OCI-LY7 (cell line): Measurements from ENCODE around the gene TMEM208. TPM values are rescaled to one million over a fixed set of nuclear protein-coding genes. Genes with fewer than 3 reads are reported as not detected.

Source experiments
- BruUV-seq: library from RNA; stranded (reverse); fragments of 400-500 nt; replicated peaks from 2 replicates; lab custom pipeline; 2021; lab: Mats Ljungman, UMichigan
- CTCF ChIA-PET: fragments of 300-600 bp; sonication (Branson Sonifier 250); formaldehyde crosslinking; loops from one replicate; lab custom pipeline; 2022; ENCODE audit warnings: antibody characterized with exemption; ENCODE audit not compliant: unreplicated experiment; lab: Charles Lee
- POLR2A ChIA-PET: fragments of 300-600 bp; sonication (Branson Sonifier 250); formaldehyde crosslinking; loops from one replicate; lab custom pipeline; 2022; ENCODE audit warnings: antibody characterized with exemption; lab: Charles Lee
- DNase-seq: peaks from one replicate; pipeline ENCODE4 v3.0.0-alpha.2; 2015; ENCODE audit warnings: low spot score
- H2AFZ ChIP-seq: fragments of 200-600 bp; sonication (generic), shearing (Covaris generic); 2 replicates; pipeline ENCODE4 v1.6.1; 2014; ENCODE audit warnings: mild to moderate bottlenecking, antibody characterized with exemption, low read length, moderate library complexity
- H3K27ac ChIP-seq: fragments of 200-600 bp; sonication (generic); 2 replicates; pipeline ENCODE4 v1.5.1; 2014; ENCODE audit warnings: mixed run types, low read depth, mild to moderate bottlenecking, moderate library complexity, low read length, inconsistent platforms; ENCODE audit not compliant: poor library complexity, severe bottlenecking
- H3K36me3 ChIP-seq: fragments of 200-600 bp; sonication (generic); 2 replicates; pipeline ENCODE4 v1.6.1; 2014; ENCODE audit warnings: mild to moderate bottlenecking, antibody characterized with exemption, low read length, moderate library complexity, mixed read lengths; ENCODE audit not compliant: insufficient read depth
- H3K4me1 ChIP-seq: fragments of 200-600 bp; sonication (generic); 2 replicates; pipeline ENCODE4 v1.5.1; 2014; ENCODE audit warnings: mild to moderate bottlenecking, low read length; ENCODE audit not compliant: insufficient read depth, poor library complexity, severe bottlenecking
- H3K4me2 ChIP-seq: fragments of 200-600 bp; sonication (generic); 2 replicates; pipeline ENCODE4 v1.6.1; 2014; ENCODE audit warnings: mild to moderate bottlenecking, low read length
- H3K4me3 ChIP-seq: fragments of 200-600 bp; sonication (generic); 2 replicates; pipeline ENCODE4 v1.5.1; 2014; ENCODE audit warnings: mild to moderate bottlenecking, low read depth, low read length; ENCODE audit not compliant: poor library complexity, severe bottlenecking
- H3K79me2 ChIP-seq: fragments of 200-600 bp; sonication (generic); 2 replicates; pipeline ENCODE4 v1.6.1; 2016; ENCODE audit warnings: low read depth, mild to moderate bottlenecking, low read length, moderate library complexity, mixed read lengths; ENCODE audit not compliant: insufficient read depth
- H3K9me2 ChIP-seq: fragments of 200-600 bp; sonication (generic); 2 replicates; pipeline ENCODE4 v1.6.1; 2016; ENCODE audit warnings: mild to moderate bottlenecking, low read length, mixed read lengths; ENCODE audit not compliant: insufficient read depth
- H3K9me3 ChIP-seq: fragments of 200-600 bp; sonication (generic); 2 replicates; pipeline ENCODE4 v1.6.1; 2014; ENCODE audit warnings: mild to moderate bottlenecking, mixed run types, low read length, mixed read lengths
- H4K20me1 ChIP-seq: fragments of 200-600 bp; sonication (generic); 2 replicates; pipeline ENCODE4 v1.6.1; 2014; ENCODE audit warnings: mild to moderate bottlenecking, antibody characterized with exemption, low read length, moderate library complexity, mixed read lengths; ENCODE audit not compliant: insufficient read depth
- CTCF ChIP-seq: fragments of 200-600 bp; sonication (generic); conservative IDR thresholded peaks from 2 replicates; pipeline ENCODE4 v1.5.1; 2014; ENCODE audit warnings: mild to moderate bottlenecking, antibody characterized with exemption, low read length, moderate library complexity, mixed read lengths
- EZH2phosphoT487 ChIP-seq: fragments of 200-600 bp; sonication (generic); IDR thresholded peaks from 2 replicates; pipeline ENCODE4 v1.6.1; 2018; ENCODE audit warnings: low read depth, borderline replicate concordance, mild to moderate bottlenecking, mixed run types, antibody characterized with exemption, low read length, moderate library complexity, mixed read lengths
- intact Hi-C: fragments of 100-400 bp; cut with micrococcal nuclease; formaldehyde crosslinking; loops from one replicate; pipeline ENCODE4 v1.10.0; 2022; ENCODE audit not compliant: unreplicated experiment
- total RNA-seq, 2 experiments: library from RNA; depleted of rRNA in 1 of 2; stranded (reverse); fragments of >200 nt in 1 of 2; shearing (Covaris generic) in 1 of 2; gene quantifications; 2 replicates each; pipeline ENCODE4 v1.2.3, GENCODE V29; 2014 to 2022

The TMEM208 gene
- total RNA-seq, 2 experiments from 2014 or later: 19.9 to 26.4 TPM

GRCh38 chr16:67208154-67208896 is 18.6 kb upstream of the TMEM208 start:
- ChIA-PET CTCF (no interaction called here), POLR2A (interaction anchor here (0.7 kb wide), 1 partner anchor 25 kb away, joined by 3 read pairs; no protein-coding TSS in a partner anchor)
- Histone ChIP-seq H2AFZ (no peak overlapping the region), H3K4me2 (no peak overlapping the region), H3K36me3 (peaks cover 12% of the 10 kb centered on the region), H3K4me3 (no peak overlapping the region), H4K20me1 (no peaks in the 10 kb centered on the region), H3K4me1 (no peaks in the 10 kb centered on the region), H3K27ac (no peak overlapping the region), H3K79me2 (no peaks in the 10 kb centered on the region), H3K9me3 (no peaks in the 10 kb centered on the region), H3K9me2 (no peaks in the 10 kb centered on the region)
- intact Hi-C loops: no loop called here
- no TSS peak for BruUV-seq
- TF ChIP-seq CTCF: no peak
- TF ChIP-seq EZH2phosphoT487: no peak
- no peak for DNase-seq

DNA sequence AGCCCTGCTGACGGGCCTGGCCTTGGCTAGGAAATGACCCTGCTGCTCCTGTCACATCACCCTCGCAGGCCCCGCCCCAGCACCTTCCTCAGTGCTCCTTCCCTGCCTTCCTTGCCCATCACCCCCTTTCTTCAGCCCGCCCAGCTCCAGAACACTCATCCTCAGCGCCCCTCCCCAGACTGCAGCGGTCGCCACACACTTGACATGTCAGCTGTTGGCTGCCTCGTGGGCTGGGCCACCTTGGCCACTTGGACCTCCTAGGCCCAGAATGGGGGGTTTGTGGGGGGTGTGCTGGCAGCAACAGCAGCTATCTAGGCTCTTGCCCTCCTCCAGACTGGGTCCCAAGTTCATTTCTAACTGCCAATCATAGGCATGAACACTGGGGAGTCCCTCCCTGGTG is 17.4 kb upstream of the TMEM208 start:
- no peak overlapping the region for H3K4me3 ChIP-seq
- H3K27ac ChIP-seq: no peak overlapping the region
- H3K4me1 ChIP-seq: no peaks in the 10 kb centered on the region
- H2AFZ ChIP-seq: no peak overlapping the region
- ChIA-PET POLR2A (interaction anchor here (0.6 to 0.7 kb wide), 2 partner anchors 35 to 1908 kb away, joined by 3 to 4 read pairs; no protein-coding TSS in a partner anchor), CTCF (no interaction called here)
- no TSS peak for BruUV-seq
- H3K4me2 ChIP-seq: no peak overlapping the region
- H3K9me2 ChIP-seq: no peaks in the 10 kb centered on the region
- TF ChIP-seq EZH2phosphoT487 (no peak), CTCF (no peak)
- intact Hi-C loops: no loop called here
- H3K9me3 ChIP-seq: no peaks in the 10 kb centered on the region
- no peak for DNase-seq
- no peaks in the 10 kb centered on the region for H4K20me1 ChIP-seq
- H3K36me3 ChIP-seq: no peaks in the 10 kb centered on the region; the same call in 1 of the 2 replicates
- no peaks in the 10 kb centered on the region for H3K79me2 ChIP-seq
